ENCODE data around the gene PRKACA.

Gene PRKACA

DNA sequence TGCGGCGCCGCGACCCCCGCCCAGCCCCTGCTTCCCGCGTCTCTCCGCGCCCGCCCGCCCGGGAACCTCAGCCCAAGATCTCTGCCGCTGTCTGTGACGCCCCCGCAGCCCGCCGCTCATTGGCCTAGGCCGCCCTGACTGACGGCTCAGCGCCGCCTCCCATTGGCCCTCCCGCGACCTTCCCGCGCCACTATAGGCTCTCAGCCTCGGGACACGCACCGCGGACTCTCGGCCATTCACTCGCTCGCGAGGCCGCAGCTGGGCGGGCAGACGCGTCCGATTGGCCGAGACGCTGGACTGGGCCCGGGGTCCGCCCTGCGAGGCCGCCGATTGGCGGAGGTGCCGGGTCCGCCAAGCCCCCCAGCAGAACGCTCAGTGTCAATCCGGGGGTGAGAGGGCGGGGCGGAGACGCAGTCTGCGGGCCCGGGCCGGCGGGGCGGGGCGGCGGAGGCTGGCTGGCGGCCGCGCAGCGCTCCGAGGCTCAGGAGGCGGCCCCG is at the start of gene PRKACA:
PRKACA (minus strand) TSS at position 95 of the 497 bp plus-strand sequence. CDS start 215 bp downstream, outside the sequence.
- peak; percentile 95 to 98 for DNase-seq (ENCODE audit: low read depth in 1 of 2, low spot score in 1 of 2)

DNA sequence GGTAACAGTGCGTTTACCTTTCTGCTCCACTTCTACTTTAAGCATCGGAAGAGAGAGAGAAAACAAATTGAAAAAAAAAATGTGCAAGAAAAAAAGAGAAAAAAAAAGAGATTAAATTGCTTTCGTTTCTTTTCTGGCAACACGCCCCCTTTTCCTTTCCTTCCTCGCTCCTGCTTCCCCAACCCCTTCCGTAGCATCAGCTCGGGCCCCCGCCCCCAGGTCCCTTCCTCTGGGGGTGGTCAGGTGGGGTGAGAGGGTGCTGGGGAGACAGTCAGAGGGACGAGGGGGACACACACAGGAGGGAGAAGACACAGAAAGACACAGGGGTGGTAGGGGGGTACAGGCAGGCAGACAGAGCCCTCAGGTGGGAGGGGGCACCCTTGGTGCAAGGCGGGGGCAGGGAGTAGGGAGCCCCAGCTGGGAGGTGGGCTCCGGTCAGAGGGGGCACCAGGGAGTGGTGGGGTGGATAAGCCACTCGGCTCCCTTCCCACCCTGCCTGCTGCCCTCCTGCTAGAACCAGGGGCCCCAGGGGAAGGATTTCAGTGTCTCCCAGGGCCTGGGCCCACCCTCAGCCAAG is 49.5 kb upstream of the PRKACA start:
- no peak for DNase-seq (ENCODE audit: low read depth in 1 of 2, low spot score in 1 of 2)

DNA sequence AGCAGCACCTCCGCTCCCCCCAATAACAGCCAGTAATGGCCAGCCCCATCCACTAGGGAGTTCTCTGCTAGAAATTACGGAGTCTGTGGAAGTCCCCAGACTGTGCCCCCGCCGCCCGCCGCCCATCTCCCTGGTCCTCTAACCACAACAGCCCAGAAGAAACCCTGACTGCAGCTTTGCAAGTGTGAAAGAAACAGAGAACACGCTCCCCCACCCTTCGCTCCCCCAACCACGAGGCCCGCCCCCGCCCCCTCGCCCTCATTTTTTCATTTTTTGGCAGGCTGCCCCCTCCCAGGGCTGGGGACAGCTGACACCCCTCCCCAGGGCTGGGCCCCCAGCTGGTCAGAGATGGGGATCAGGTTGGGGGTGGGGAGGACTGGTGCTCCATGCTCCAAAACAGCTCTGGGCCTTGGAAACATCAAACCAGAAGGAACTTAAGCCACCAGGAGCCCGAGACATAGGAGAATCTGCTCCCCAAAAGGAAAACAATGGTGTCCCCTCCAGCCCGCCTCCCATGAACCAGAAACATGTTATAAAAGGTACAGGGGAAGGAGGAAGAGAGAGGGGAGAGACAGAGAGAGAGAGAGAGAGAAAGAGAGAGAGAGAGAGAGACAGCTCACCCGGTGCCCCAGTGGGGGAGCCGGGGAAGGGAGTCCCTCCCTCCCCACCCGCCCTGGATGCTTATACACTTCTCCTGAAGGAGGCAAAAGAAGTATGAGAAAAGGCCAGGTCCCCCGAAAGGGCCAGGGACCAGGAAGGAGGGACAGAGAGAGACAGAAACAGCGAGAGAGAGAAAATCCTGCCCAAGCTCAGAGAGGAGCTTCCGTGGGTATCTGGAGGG is 48.6 kb upstream of the PRKACA start:
- DNase-seq (ENCODE audit: low read depth in 1 of 2, low spot score in 1 of 2), result no peak

DNA sequence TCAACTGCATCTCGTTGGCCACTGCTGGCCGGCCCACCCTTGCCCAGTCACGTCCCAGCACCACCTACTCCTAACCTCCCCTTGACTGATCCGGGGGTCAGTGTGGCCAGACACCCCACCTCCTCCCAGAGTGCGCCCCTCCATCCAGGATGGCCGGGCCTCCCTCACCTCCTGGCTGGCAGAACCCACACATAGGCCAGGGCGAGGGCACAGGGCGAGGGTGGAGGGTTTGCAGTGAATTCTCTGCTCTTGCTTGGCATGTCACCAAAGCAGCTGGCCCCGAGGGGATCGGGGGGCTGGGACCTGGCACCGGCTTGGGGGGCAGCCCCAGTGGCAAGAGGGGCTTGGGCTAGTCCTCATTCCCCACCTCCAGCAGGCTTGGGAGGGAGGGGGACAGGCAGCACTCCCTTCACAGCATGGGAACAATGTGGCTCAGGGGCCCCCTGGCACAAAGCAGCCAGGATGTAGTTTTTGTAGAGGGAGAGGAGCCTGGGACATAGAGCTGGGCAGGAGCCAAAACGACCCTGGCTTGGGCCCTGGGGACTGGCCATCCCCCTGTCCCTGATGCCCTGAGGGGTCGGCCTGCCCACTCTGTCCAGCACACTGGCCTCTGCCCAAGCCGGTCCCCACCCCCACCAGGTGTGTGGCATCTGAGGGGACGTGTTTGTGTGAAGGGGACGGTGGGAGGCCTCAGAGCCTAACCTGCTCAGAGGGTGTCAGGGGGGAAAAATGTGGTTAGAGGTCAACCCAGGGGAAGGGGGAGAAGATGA is 47.3 kb upstream of the PRKACA start:
- no peak for DNase-seq (ENCODE audit: low read depth in 1 of 2, low spot score in 1 of 2)

- DNase-seq (ENCODE audit: low read depth in 1 of 2, low spot score in 1 of 2), result no peak
Measured at GRCh38 chr19:14164082-14164481, 46.5 kb upstream of the PRKACA start.

DNA sequence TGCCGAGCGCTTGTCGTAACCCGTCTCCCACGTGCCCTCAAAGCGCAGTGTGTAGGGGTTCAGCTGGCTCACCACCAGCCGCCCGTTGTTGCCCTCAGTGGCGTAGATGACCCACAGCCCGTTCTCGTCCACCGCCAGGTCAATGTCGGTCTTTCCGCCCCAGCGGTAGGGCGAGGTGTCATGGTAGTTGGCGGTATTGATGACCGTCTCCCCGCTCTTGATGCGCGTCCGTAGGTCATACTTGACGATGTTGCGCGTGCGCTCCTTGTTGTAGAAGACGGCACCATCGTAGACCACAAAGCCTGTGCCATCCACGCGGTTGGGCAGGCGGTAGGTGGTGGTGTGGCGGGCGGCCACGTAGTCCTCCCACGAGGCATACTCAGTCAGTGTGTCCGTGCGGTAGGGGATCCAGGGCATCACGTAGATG is 45.3 kb upstream of the PRKACA start:
- DNase-seq (ENCODE audit: low read depth in 1 of 2, low spot score in 1 of 2), result no peak

DNA sequence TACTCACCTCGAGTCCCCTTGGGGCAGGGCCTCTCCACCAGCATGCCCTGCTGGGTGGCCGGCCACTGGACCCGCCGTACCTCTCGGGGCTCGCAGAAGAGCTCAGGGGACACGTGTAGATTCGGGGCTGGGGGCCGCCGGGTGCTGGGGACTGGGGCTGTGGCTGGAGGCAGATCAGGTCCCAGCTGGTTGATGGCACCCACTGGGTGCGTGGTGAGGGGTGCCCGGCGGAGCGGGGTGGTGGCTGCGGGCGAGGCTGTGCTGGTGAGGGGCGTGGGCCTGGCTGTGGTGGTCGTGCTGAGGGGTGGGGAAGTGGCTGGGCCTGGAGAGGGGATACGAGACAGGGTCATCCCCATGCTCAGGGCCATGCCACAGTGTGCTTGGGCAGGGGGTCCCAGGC is 43.7 kb upstream of the PRKACA start:
- DNase-seq (ENCODE audit: low read depth in 1 of 2, low spot score in 1 of 2), result no peak

GRCh38 chr19:14160017-14160703 is 42.6 kb upstream of the PRKACA start:
- DNase-seq (ENCODE audit: low read depth in 1 of 2, low spot score in 1 of 2), result no peak

DNA sequence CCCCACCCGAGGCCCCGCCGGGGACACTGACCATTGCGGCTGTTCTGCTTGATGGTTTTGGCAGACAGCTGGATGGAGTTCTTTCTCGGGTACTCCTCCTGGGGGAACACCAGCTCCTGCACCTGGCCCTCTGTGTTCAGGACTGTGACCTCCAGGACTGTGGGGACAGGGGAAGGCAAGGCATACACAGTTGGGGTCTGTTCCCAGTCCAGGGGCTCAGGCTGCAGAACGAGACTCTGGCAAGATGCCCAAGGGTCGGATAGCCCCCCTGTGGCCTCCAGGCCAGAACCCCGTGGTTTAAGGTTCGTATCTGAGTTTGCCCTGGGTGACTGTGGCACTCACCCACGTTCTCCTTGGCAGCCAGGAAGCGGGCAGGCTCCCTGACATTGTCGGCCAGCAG is 41.5 kb upstream of the PRKACA start:
- no peak for DNase-seq (ENCODE audit: low read depth in 1 of 2, low spot score in 1 of 2)

DNA sequence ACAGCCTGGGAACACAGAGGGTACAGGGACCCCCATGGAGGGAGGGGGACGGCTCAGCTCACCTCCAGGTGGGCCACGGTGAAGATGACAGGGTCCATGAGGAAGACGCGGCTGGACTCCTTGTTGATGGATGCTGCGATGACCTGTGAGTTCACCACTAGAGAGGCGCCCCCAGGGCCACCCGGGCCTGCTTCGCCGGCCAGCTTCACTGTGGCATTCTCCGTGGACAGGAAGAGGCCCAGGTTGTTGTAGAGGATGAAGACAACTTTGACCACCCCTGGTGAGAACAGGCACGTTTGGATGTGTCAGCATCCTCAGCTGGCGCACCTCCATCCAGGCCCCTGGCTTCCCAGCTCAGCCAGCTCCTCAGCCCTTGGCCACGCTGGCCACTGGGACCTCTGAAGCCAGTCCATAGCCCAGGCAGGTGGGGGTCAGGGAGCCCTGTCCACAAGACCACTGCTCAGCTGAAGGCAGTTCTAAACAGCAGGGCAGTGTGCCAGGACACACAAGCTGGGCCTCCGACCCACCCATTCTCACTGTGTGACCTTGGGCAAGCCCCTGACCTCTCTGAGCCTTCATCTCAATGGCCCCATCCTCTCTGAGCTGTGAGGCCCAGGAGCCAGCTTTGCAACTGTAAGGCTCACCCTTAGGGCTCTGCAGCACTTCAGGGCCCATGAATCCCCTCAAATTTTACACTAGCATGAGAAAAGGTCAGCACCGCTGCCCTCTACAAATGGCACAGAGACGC is 40.9 kb upstream of the PRKACA start:
- DNase-seq (ENCODE audit: low read depth in 1 of 2, low spot score in 1 of 2), result no peak

GRCh38 chr19:14156971-14157717 is 39.6 kb upstream of the PRKACA start:
- no peak for DNase-seq (ENCODE audit: low read depth in 1 of 2, low spot score in 1 of 2)

- DNase-seq (ENCODE audit: low read depth in 1 of 2, low spot score in 1 of 2), result no peak
Measured at GRCh38 chr19:14156122-14156521, 38.6 kb upstream of the PRKACA start.

DNA sequence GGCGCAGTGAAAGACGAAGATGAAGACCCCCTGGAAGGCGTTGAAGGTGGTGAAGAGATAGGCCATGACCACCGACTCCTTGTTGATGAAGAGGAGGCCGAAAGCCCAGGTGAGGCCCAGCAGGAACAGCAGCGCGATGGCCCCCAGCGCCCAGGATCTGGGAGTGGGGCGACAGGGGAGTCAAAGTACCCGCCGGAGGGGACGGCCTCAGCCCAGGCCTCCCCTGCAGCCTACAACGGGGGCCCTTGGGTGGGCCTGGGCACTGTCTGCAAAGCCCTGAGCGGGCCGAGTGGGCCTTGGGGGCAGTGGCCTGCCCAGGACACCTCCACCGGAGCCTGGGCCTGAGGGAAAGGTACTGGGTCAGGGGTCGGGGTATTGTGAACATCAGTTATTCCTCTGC is 37.8 kb upstream of the PRKACA start:
- no peak for DNase-seq (ENCODE audit: low read depth in 1 of 2, low spot score in 1 of 2)

DNA sequence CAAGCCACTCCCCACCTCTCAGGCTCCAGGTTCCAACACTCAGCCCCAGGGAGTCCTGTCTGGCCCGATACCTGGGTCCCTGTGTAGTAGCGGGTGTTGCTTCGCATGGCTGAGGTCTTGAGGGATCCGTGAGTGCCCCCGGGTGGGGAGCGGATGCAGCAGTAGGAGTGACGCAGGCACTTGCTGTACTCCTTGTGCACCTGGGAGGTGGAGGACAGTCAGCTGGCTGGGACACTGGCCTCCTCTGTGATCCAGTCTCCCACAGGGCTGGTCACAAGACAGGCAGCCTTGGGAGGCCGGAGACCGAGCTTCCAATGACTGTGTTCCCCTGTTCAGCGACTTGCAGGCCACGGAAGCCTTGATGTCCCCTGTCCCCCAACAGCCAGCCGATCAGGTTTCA is 35.2 kb upstream of the PRKACA start:
- no peak for DNase-seq (ENCODE audit: low read depth in 1 of 2, low spot score in 1 of 2)

GRCh38 chr19:14150770-14151661 is 33.5 kb upstream of the PRKACA start:
- DNase-seq (ENCODE audit: low read depth in 1 of 2, low spot score in 1 of 2), result no peak

- no peak for DNase-seq (ENCODE audit: low read depth in 1 of 2, low spot score in 1 of 2)
Measured at GRCh38 chr19:14150041-14150769, 32.6 kb upstream of the PRKACA start.

GRCh38 chr19:14149509-14149994 is 32.0 kb upstream of the PRKACA start:
- peak; percentile 26 to 36 for DNase-seq (ENCODE audit: low read depth in 1 of 2, low spot score in 1 of 2)
